Tibial artery (tissue), 4 donors: ENCODE data around the gene P4HA1.

Experiments used
- DNase-seq, 2 donors: peaks; one replicate each; pipeline ENCODE4 v3.0.0-alpha.2; 2019
- H3K27ac ChIP-seq, 2 donors: fragments of 200-600 bp; sonication (generic) in 1 of 2; 1 replicate in 1 of 2; 2 replicates in 1 of 2; pipeline ENCODE4 v1.5.1; 2018 to 2019; ENCODE audit warnings: mild to moderate bottlenecking in 1 of 2
- H3K27me3 ChIP-seq, 2 donors: fragments of 200-600 bp; sonication (generic) in 1 of 2; one replicate each; pipeline versions ENCODE4 v1.5.1 to v1.6.0; 2016 to 2019
- H3K36me3 ChIP-seq, 3 donors: fragments of 200-600 bp; sonication (generic) in 2 of 3; one replicate each; pipeline ENCODE4 v1.5.1; 2016 to 2019; ENCODE audit warnings: mild to moderate bottlenecking in 2 of 3
- H3K4me1 ChIP-seq, 4 donors: fragments of 200-600 bp; sonication (generic) in 2 of 4; 1 replicate in 3 of 4; 2 replicates in 1 of 4; pipeline ENCODE4 v1.5.1; 2016 to 2019
- H3K4me3 ChIP-seq, 2 donors: fragments of 200-600 bp; sonication (generic) in 1 of 2; 1 replicate in 1 of 2; 2 replicates in 1 of 2; pipeline ENCODE4 v1.5.1; 2018 to 2019; ENCODE audit warnings: mild to moderate bottlenecking in 2 of 2
- H3K9me3 ChIP-seq, 3 donors: fragments of 200-600 bp; sonication (generic) in 1 of 3; one replicate each; pipeline ENCODE4 v1.5.1; 2016 to 2019
- CTCF ChIP-seq, 2 experiments: fragments of 200-600 bp in 1 of 2; fragments of 450-650 bp in 1 of 2; IDR thresholded peaks; one replicate each; pipeline ENCODE4 v1.5.1; 2017 to 2019; ENCODE audit warnings: antibody characterized with exemption in 2 of 2, mild to moderate bottlenecking in 1 of 2, moderate library complexity in 1 of 2
- intact Hi-C: fragments of 100-400 bp; cut with DNase I; formaldehyde crosslinking; loops from one replicate; pipeline ENCODE4 v1.15.0; 2023; ENCODE audit warnings: low total_unique reads

The P4HA1 gene

GRCh38 chr10:72981028-72981881 lies 115.4 kb downstream of the P4HA1 start:
- no peak for TF ChIP-seq CTCF (IDR thresholded peaks at IDR 0.05)
- Histone ChIP-seq H3K4me3 (no peak overlapping the region), H3K4me1 (no peaks in the 10 kb centered on the region), H3K36me3 (no peaks in the 10 kb centered on the region), H3K27ac (no peak overlapping the region), H3K27me3 (no peaks in the 10 kb centered on the region), H3K9me3 (peaks cover 0 to 35% (median 20%) of the 10 kb centered on the region in 3 donors)
- DNase-seq, result no peak
- intact Hi-C loops, result no loop called here

GRCh38 chr10:72980348-72980747 lies 116.3 kb downstream of the P4HA1 start:
- Histone ChIP-seq H3K27ac (no peak overlapping the region), H3K36me3 (no peaks in the 10 kb centered on the region), H3K4me1 (no peaks in the 10 kb centered on the region), H3K4me3 (no peak overlapping the region), H3K27me3 (no peaks in the 10 kb centered on the region), H3K9me3 (peaks cover 0 to 44% (median 26%) of the 10 kb centered on the region in 3 donors)
- no peak for DNase-seq
- no peak for TF ChIP-seq CTCF (IDR thresholded peaks at IDR 0.05)
- intact Hi-C loops, result no loop called here

- no peak for TF ChIP-seq CTCF (IDR thresholded peaks at IDR 0.05)
- H3K4me1 ChIP-seq, result no peaks in the 10 kb centered on the region
These were observed 117.0 kb downstream of the P4HA1 start for GRCh38 chr10:72979709-72980108.

GRCh38 chr10:72976886-72977285 lies 119.8 kb downstream of the P4HA1 start:
- no peaks in the 10 kb centered on the region for H3K27me3 ChIP-seq
- no peaks in the 10 kb centered on the region for H3K36me3 ChIP-seq
- TF ChIP-seq CTCF (IDR thresholded peaks at IDR 0.05), result no peak
- H3K4me3 ChIP-seq, result no peak overlapping the region
- no peak overlapping the region for H3K27ac ChIP-seq
- H3K9me3 ChIP-seq, result peaks cover 0 to 51% (median 29%) of the 10 kb centered on the region in 3 donors
- DNase-seq, result no peak
- intact Hi-C loops, result no loop called here
- no peaks in the 10 kb centered on the region for H3K4me1 ChIP-seq

More at GRCh38 chr10:72979709-72980108, 117.0 kb downstream of the P4HA1 start:
- no peak for DNase-seq
- Histone ChIP-seq H3K9me3 (peaks cover 0 to 50% (median 29%) of the 10 kb centered on the region in 3 donors), H3K36me3 (no peaks in the 10 kb centered on the region), H3K27me3 (no peaks in the 10 kb centered on the region), H3K27ac (no peak overlapping the region), H3K4me3 (no peak overlapping the region)
- intact Hi-C loops, result no loop called here
